GM19395 (cell line): ENCODE measurements around the gene STK39.

Source experiments
- ATAC-seq: cut with Tn5 transposase; IDR thresholded peaks from one replicate; pipeline ENCODE4 v1.9.1; 2021; ENCODE audit warnings: mild to moderate bottlenecking, moderate library complexity; ENCODE audit not compliant: unreplicated experiment

The STK39 gene

DNA sequence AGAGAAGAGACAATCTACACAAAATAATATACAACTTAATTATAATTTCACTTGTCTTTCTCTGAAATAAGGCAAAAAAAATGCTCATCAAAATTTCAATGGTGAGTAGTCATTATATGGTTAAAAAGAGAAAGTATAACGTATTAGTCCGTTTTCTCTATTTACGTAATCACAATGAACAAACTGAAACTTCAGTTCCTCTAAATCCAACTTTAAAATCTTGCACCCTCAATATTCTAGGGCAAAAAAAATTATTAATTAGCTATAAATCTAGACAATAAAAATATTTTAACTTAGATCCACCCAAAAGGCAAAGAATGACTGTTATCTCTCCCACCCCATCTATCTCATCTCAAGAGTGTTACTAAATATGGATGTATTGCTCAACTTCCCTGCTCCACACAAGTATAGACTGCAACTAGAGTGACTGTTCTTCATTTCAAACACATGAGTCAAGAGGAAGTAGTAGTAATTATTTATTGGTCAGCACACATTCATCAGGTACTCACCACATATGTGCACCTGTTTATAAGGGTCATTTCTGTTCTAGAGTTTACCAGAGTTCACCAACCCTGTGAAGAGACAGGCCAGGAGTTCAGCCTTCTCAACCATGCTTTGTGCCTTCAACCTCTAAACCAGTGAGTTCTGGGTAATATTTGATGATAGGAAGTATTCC lies 36.4 kb downstream of the STK39 start:
- peak; percentile 50 for ATAC-seq

DNA sequence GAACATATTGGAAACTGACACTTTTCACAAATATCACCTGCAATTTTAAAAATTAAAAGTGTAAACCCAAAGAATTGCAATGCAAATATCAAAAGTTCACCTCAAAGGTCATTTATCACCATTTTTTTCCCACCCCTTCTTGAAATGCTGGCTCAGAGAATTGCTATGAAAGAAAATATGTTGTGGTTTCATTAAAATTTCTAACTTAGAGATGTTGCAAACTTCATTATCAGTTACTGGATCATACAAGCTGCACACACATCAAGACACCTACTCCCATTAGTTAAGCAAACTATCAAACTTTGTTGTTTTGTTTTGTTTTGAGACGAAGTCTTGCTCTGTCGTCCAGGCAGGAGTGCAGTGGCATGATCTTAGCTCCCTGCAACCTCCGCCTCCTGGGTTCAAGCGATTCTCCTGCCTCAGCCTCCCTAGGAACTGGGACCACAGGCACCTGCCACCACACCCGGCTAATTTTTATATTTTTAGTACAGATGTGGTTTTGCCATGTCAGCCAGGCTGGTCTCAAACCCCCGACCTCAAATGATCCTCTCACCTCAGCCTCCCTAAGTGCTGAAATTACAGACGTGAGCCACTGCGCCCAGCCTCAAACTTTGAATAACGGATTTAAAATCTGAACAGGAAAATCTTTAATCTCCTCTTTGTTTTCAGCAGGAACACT lies 37.0 kb downstream of the STK39 start:
- no peak for ATAC-seq

DNA sequence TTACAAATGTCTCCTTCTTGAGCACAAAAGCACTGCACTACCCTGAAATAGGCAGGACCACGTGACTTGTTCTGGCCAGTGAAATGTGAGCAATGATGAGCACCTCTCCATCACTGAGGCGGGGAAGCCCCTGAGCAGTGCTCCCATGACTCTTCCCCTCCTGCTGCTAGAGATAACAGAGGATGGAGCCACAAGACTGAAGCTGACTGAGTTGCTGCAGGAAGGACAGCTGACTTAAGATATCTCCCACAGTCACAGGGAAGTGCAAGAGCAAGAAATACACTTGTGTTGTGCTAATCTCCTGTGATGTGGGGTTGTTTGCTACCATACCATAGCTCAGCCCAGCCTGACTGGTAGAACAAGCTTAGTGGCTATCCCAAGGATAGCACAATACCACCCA lies 38.7 kb downstream of the STK39 start:
- ATAC-seq, result no peak

GRCh38 chr2:168207851-168208250 lies 39.5 kb downstream of the STK39 start:
- ATAC-seq, result no peak

- no peak for ATAC-seq
Observed at GRCh38 chr2:168203762-168204693, 43.4 kb downstream of the STK39 start.

DNA sequence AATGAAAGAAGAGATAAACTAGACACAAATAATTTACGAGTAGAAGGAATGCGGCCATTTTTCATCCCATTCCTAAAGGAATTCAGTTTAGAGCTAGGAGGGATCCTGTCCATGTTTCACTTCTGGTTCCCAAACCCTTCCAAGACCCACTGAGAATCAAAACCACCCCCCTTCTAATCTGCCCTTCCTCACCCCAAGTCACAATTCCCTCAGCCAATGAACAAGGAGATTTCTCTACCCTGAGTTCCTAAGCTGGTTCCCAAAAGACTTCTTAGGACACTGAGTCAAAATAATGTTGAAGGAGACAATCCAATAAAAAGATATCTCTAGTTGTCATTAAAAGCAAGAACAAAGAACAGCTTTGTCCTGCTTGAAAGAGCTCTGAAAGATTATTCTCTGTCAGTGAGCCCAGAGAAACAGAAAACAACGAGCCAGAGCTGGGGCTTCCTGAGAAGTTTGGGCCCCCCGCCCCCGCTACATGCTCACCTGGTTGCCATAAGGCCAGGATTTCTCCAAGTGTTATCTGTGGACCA lies 45.7 kb downstream of the STK39 start:
- no peak for ATAC-seq

DNA sequence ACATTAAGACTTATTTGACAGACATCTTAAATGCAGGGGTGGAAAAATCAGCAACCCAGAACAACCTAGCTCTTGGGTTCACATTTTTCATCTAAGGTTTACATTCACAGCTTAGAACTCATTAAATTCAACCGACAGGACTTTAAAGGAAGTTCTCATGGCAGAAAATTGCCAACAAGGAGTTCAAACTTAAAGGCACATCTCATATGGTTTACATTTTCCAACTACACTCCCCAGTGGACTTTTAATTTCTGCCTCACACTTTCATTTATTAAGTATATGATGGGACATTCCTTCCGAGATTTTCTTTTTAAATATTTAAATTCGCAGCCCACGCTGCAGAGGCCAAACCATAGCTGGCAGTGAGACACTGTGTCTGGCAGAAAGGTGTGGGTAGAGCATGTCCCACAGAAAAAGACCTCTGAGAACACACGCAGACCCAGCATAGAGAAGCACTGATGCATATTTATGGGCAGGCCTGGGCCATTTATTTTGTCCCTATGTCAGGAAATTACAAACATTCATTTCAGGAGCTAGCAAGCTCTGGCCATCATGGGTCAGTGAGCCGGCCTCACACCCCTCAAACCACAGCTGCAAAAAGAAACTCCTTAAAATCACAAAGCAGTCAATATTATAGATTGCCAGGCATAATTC lies 46.3 kb downstream of the STK39 start:
- no peak for ATAC-seq

- no peak for ATAC-seq
Observed at GRCh38 chr2:168198476-168199207, 48.8 kb downstream of the STK39 start.

DNA sequence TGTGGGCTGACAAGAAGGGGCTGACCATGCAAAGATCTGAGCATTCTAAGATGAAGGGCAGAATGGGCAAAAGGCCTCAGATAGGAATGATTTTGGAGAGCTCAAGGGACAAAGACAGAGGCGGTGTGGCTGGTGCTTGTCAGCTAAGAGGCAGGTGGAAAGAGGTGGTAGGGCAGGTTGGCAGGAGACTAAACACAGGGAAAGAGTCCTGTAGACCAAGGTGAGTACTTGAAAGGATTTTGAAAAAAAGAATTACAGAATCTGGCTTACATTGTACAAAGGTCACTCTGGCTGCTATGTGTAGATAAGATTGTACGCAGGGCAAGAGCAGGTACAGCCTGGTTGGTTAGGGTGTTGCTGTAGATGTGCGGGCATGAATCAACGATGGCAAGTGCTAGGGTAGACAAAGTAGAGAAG lies 50.6 kb downstream of the STK39 start:
- ATAC-seq, result no peak

- ATAC-seq, result peak; percentile 96
Observed at GRCh38 chr2:168194784-168195522, 52.4 kb downstream of the STK39 start.

GRCh38 chr2:168192839-168193616 lies 54.4 kb downstream of the STK39 start:
- no peak for ATAC-seq

GRCh38 chr2:168191955-168192785 lies 55.2 kb downstream of the STK39 start:
- no peak for ATAC-seq

DNA sequence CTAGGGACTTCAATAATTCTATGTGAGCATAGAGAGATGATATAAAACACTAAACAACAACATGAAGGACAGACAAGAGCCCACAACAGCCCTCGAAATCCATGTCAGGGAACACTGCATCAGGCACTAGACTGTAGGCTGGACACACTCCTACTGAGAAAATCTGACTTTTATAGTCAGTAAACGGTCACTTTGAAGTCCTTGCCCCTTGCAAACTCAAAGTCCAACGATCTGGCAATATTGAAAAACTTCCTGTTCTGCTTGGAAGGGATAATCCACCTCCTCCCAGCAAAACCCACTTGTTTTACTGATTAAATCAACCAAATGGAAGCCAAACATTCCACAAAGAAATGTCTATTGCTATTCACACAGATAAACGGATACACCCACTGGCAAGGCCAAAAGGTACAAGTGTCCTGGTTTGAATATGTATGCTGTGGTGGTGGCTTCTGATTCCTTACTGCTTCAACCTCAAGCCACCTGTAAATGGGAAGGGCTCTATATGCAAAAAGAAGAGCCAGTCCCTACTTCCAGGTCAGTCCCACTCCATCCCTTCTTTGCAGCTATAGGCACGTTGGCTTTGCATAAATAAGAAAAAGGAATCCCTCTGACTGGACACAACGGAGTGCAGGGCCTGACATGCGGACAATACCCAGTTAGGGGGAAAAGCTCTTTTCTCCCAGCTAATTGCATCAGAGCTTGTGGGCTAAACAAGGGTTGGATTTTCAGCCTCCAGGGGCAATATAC lies 56.6 kb downstream of the STK39 start:
- no peak for ATAC-seq

- no peak for ATAC-seq
Observed at GRCh38 chr2:168189835-168190569, 57.4 kb downstream of the STK39 start.

DNA sequence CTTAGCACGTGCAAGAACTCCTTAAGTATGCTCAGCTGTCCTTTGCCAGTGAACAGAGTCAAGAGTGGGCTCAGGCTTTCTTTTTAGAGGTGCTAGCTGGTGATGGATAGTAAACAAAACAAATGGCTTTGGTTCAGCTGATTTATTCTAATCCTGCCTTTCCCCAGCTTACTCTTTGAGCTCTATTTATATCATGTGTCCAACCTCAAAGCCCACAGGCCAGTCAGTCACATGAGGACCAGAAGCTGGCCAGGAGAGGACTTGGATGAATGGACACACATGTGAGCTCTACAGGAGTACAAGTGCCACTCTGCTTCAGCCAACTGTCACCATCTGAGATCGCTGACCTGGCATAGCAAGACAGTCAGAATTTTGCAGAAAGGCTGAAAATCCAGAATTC lies 59.4 kb downstream of the STK39 start:
- no peak for ATAC-seq

GRCh38 chr2:168186452-168186851 lies 60.9 kb downstream of the STK39 start:
- no peak for ATAC-seq
